NOMO-1 treated with DMSO at 0.1 percent for 48 hours (cell line): ENCODE data around the gene GRM7.

Experiments
- DNase-seq: peaks from one replicate; lab custom pipeline; 2025; ENCODE audit not compliant: unreplicated experiment; lab: John Stamatoyannopoulos, UW

The GRM7 gene

GRCh38 chr3:7392206-7392605 lies 531.3 kb downstream of the GRM7 start:
- DNase-seq, result no peak

GRCh38 chr3:7393944-7394605 lies 533.2 kb downstream of the GRM7 start:
- no peak for DNase-seq

- DNase-seq, result no peak
These were observed 535.6 kb downstream of the GRM7 start for GRCh38 chr3:7396534-7396933.

- DNase-seq, result no peak
These were observed 536.2 kb downstream of the GRM7 start for GRCh38 chr3:7397097-7397496.

- no peak for DNase-seq
These were observed 539.4 kb downstream of the GRM7 start for GRCh38 chr3:7400360-7400759.

- DNase-seq, result no peak
These were observed 540.5 kb downstream of the GRM7 start for GRCh38 chr3:7401418-7401817.

GRCh38 chr3:7407107-7407506 lies 546.2 kb downstream of the GRM7 start:
- DNase-seq, result no peak

- DNase-seq, result no peak
These were observed 549.9 kb downstream of the GRM7 start for GRCh38 chr3:7410782-7411181.

- no peak for DNase-seq
These were observed 560.1 kb downstream of the GRM7 start for GRCh38 chr3:7421065-7421464.

GRCh38 chr3:7423036-7423435 lies 562.1 kb downstream of the GRM7 start:
- DNase-seq, result no peak

GRCh38 chr3:7423995-7424394 lies 563.1 kb downstream of the GRM7 start:
- DNase-seq, result no peak

- no peak for DNase-seq
These were observed 567.3 kb downstream of the GRM7 start for GRCh38 chr3:7428206-7428718.

GRCh38 chr3:7432610-7433009 lies 571.7 kb downstream of the GRM7 start:
- no peak for DNase-seq

GRCh38 chr3:7433073-7433472 lies 572.2 kb downstream of the GRM7 start:
- DNase-seq, result no peak

- DNase-seq, result peak; percentile 1
These were observed 575.6 kb downstream of the GRM7 start for GRCh38 chr3:7436542-7436941.

- DNase-seq, result no peak
These were observed 576.3 kb downstream of the GRM7 start for GRCh38 chr3:7437231-7437630.

GRCh38 chr3:7439101-7439680 lies 578.3 kb downstream of the GRM7 start:
- no peak for DNase-seq

GRCh38 chr3:7444886-7445285 lies 584.0 kb downstream of the GRM7 start:
- DNase-seq, result no peak

GRCh38 chr3:7445331-7445730 lies 584.4 kb downstream of the GRM7 start:
- DNase-seq, result no peak

GRCh38 chr3:7447197-7447769 lies 586.4 kb downstream of the GRM7 start:
- peak; percentile 38 for DNase-seq

GRCh38 chr3:7456386-7456785 lies 595.5 kb downstream of the GRM7 start:
- DNase-seq, result no peak

GRCh38 chr3:7461202-7461825 lies 600.4 kb downstream of the GRM7 start:
- peak; percentile 64 for DNase-seq
